AG08395 (cell line): Measurements from ENCODE around the gene CHSY1.
"Not testable (repeated sequence)": the region's sequence is repeated elsewhere in the genome, so short reads cannot be mapped to it uniquely, and the experiment has no call there.

ENCODE experiments used
- DNase-seq: peaks from one replicate; pipeline ENCODE4 v3.0.0; 2012; ENCODE audit warnings: mixed read lengths, low spot score

Gene CHSY1

GRCh38 chr15:101251830-101252820, at the start of gene CHSY1:
CHSY1 (minus strand) TSS chr15:101252048; CDS start chr15:101251456, 592 bp downstream.
- DNase-seq: peak; percentile 85

GRCh38 chr15:101296418-101297405, 44.9 kb upstream of the CHSY1 start:
- DNase-seq: no peak

GRCh38 chr15:101295607-101296161, 43.8 kb upstream of the CHSY1 start:
- no peak for DNase-seq

GRCh38 chr15:101294731-101295606, 43.1 kb upstream of the CHSY1 start, which contains the start of gene SNRPA1:
SNRPA1 (minus strand) TSS chr15:101295248; CDS start chr15:101295178, 70 bp downstream.
- DNase-seq: peak; percentile 99

GRCh38 chr15:101293122-101293521, 41.3 kb upstream of the CHSY1 start:
- DNase-seq: no peak

- peak; percentile 61 for DNase-seq
These were observed 37.2 kb upstream of the CHSY1 start for GRCh38 chr15:101288905-101289513.

- DNase-seq: not testable (repeated sequence)
These were observed 35.5 kb upstream of the CHSY1 start for GRCh38 chr15:101287342-101287741.

- DNase-seq: no peak
These were observed 34.7 kb upstream of the CHSY1 start for GRCh38 chr15:101286471-101287114.

GRCh38 chr15:101283931-101284330, 32.1 kb upstream of the CHSY1 start:
- DNase-seq: no peak

GRCh38 chr15:101280007-101280406, 28.2 kb upstream of the CHSY1 start:
- DNase-seq: no peak

GRCh38 chr15:101277943-101278564, 26.2 kb upstream of the CHSY1 start:
- DNase-seq: no peak

GRCh38 chr15:101277038-101277822, 25.4 kb upstream of the CHSY1 start, which contains the start of gene SELENOS:
SELENOS (minus strand) TSS chr15:101277485; CDS start chr15:101277417, 68 bp downstream.
- DNase-seq: peak; percentile 95

- DNase-seq: no peak
These were observed 24.7 kb upstream of the CHSY1 start for GRCh38 chr15:101276501-101277037.

GRCh38 chr15:101275018-101275417, 23.2 kb upstream of the CHSY1 start:
- DNase-seq: no peak

- DNase-seq: no peak
These were observed 21.7 kb upstream of the CHSY1 start for GRCh38 chr15:101273534-101273933.

GRCh38 chr15:101272584-101272983, 20.7 kb upstream of the CHSY1 start:
- no peak for DNase-seq

GRCh38 chr15:101269479-101270223, 17.8 kb upstream of the CHSY1 start:
- DNase-seq: peak; percentile 13
